HG03439 (cell line): ENCODE measurements around the gene GDI1.

Source experiments
- ATAC-seq: cut with Tn5 transposase; IDR thresholded peaks from one replicate; pipeline ENCODE4 v1.9.1; 2021; ENCODE audit warnings: mild to moderate bottlenecking, moderate library complexity; ENCODE audit not compliant: unreplicated experiment

The GDI1 gene

DNA sequence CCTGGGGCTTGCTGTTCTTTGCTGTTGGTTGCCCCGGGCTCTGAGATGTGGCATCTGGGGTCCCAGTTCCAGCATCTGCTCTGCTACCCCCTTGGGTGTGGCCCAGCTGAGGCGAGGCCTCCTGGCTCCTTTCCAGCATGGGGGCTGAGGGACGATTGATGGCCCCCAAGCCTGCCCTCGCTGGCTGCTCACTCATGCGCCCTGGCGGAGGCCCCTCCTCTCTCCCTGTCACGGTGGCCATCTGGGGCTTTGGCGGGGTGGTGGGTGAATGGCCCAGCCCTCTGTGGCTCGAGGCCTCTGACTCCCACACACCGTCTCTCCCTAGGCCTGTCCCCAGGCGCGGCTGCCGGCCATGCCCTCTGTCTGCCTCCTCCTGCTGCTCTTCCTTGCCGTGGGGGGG lies 22.9 kb downstream of the GDI1 start:
- no peak for ATAC-seq

GRCh38 chrX:154460326-154460725 lies 23.4 kb downstream of the GDI1 start:
- no peak for ATAC-seq

DNA sequence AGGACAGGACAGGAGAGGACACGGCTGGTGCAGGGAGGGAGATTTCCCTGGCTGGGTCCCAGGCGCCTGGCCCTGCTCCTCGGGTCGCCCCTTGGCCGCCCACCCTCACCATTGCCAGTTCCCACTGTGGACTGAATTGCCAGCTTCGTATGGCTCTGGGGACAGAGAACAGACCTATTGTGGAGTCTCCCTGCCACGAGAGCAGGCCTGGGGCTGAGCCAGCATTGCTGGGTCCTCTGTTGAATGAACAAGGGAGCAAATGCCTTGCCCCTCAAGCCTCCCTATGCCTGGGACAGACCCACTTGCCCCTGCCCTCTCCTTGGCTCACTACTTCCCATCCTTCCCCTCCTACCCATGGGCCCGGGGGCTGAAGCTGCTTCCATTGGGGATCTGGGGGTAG lies 25.4 kb downstream of the GDI1 start:
- ATAC-seq: no peak

DNA sequence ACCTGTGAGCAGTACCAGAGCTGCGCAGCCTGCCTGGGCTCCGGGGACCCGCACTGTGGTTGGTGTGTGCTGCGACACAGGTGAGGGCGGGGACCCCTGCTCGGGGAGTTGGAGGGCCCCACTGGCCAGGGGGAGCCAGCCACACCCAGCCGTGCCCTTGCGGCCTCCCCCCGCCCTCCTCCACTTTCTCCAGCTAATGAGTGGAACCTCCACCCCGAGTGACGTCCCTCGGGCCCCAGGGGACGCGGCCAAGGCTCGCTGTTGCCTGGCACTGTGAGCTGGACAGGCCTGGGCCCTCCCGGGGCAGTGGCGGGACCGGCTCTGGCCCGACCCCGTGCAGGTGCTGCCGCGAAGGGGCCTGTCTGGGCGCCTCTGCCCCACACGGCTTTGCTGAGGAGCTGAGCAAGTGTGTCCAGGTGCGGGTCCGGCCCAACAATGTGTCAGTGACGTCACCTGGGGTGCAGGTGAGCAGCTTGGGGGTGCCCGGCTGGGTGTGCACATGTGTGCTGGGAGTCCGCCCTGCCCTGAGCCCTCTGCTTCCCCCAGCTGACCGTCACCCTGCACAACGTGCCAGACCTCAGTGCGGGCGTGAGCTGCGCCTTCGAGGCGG lies 26.8 kb downstream of the GDI1 start:
- ATAC-seq: no peak

DNA sequence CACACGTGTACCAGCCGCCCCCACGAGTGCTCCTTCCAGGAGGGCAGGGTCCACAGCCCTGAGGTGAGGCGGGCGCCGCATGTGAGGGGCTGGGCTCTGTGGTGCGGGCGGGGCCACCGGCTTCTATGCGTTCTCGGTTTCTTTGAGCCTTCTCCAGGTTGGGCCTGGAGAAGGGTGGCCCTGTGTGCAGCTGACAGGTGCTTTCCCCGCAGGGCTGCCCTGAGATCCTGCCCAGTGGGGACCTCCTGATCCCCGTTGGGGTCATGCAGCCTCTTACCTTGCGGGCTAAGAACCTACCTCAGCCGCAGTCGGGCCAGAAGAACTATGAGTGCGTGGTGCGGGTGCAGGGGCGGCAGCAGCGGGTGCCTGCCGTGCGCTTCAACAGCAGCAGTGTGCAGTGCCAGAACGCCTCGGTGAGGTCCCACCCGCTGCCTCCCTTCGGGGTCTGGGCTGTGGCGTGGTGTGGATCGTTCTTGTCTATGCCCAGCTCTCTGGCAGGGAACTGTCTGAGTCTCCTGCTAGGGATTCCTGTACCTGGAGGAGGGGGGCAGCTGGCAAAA lies 27.9 kb downstream of the GDI1 start:
- ATAC-seq: no peak

- ATAC-seq: no peak
Observed at GRCh38 chrX:154465601-154466000, 28.6 kb downstream of the GDI1 start.

- no peak for ATAC-seq
Observed at GRCh38 chrX:154466036-154466435, 29.1 kb downstream of the GDI1 start.

DNA sequence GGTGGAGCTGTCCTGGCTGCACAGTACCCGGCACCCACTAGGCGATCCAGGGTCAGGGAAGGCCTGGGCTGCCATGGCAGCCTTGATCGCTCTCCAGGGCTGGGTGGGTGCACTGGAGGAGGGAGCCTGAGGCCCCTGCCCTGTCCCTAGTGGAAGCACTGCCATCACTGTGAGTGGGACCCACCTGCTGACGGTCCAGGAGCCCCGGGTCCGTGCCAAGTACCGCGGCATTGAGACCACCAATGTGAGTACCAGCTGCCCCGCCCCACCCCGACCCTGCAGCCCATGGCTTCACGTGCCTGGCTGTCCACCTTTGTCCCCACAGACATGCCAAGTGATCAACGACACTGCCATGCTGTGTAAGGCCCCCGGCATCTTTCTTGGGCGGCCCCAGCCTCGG lies 30.0 kb downstream of the GDI1 start:
- no peak for ATAC-seq

GRCh38 chrX:154467556-154467955 lies 30.6 kb downstream of the GDI1 start:
- no peak for ATAC-seq

DNA sequence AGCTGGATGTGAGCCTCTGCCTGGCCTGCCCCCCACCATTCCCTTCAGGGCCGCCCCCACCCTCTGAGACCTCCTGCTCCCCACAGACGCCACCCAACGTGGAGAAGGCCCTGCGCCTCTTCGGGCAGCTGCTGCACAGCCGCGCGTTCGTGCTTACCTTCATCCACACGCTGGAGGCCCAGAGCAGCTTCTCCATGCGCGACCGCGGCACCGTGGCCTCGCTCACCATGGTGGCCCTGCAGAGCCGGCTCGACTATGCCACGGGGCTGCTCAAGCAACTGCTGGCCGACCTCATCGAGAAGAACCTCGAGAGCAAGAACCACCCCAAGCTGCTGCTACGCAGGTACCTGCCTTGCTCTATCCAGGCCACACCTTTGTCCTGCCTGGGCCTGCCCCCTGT lies 31.3 kb downstream of the GDI1 start:
- no peak for ATAC-seq

DNA sequence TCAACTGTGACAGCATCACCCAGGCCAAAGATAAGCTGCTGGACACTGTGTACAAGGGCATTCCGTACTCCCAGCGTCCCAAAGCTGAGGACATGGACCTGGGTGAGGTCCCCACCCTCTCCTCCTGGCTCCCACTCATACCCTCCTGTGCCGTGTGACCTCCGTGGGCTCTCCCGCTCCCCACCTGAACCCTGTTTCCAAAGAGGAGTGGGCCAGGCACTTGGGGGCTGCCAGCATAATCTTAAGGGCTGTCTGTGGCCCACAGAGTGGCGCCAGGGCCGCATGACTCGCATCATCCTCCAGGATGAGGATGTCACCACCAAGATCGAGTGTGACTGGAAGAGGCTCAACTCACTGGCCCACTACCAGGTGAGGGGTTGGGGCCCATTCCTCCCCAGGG lies 32.2 kb downstream of the GDI1 start:
- ATAC-seq: no peak

DNA sequence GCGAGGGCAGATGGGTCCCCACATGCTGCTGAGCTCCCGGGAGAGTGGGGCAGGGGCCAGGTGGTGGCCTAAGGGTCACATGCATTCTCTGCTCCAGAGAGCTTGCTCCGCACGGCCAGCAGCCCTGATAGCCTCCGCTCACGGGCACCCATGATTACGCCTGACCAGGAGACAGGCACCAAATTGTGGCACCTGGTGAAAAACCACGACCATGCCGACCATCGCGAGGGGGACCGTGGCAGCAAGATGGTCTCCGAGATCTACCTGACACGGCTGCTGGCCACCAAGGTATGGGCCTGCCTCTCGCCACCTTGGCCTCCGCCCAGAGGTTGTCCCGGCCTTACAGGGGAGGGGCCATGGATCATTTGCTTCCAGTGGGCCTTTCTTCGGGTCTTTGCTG lies 32.9 kb downstream of the GDI1 start:
- ATAC-seq: no peak

DNA sequence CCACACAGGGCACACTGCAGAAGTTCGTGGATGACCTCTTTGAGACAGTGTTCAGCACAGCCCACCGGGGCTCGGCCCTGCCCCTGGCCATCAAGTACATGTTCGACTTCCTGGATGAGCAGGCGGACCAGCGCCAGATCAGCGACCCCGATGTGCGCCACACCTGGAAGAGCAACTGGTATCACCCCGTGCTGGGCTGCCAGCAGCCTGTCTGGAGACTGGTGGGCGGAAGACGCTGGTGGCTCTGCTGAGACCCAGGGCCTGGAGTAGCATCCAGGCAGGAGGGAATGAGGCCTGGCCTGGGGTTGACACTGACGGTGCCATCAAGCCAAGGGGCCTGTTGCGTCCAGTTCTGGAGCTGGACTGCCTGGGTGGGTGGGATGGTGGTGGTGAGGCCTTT lies 33.5 kb downstream of the GDI1 start:
- no peak for ATAC-seq

DNA sequence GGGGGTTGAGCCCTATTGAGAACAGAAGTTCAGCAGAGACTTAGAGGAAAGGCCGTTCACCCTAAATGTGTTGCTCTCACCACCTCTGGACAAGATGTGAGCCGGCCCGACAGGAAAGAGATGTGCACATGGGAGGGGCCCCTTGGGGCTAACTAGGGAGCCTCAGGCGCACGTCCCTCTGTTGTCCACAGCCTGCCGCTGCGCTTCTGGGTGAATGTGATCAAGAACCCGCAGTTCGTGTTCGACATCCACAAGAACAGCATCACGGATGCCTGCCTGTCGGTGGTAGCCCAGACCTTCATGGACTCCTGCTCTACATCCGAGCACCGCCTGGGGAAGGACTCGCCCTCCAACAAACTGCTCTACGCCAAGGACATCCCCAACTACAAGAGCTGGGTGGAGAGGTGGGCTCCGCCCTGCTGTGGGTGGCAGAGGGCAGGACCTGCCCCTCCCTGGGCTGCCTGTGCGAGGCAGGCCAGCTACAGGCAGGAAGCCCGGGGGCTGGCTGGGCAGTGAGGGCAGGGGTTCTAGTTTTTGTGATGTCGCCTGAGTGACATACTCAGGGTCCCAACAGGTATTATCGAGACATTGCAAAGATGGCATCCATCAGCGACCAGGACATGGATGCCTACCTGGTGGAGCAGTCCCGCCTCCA lies 34.1 kb downstream of the GDI1 start:
- no peak for ATAC-seq

- ATAC-seq: no peak
Observed at GRCh38 chrX:154471839-154472684, 35.1 kb downstream of the GDI1 start.

- ATAC-seq: no peak
Observed at GRCh38 chrX:154472685-154473632, 36.0 kb downstream of the GDI1 start.

GRCh38 chrX:154473683-154474082 lies 36.7 kb downstream of the GDI1 start:
- no peak for ATAC-seq

DNA sequence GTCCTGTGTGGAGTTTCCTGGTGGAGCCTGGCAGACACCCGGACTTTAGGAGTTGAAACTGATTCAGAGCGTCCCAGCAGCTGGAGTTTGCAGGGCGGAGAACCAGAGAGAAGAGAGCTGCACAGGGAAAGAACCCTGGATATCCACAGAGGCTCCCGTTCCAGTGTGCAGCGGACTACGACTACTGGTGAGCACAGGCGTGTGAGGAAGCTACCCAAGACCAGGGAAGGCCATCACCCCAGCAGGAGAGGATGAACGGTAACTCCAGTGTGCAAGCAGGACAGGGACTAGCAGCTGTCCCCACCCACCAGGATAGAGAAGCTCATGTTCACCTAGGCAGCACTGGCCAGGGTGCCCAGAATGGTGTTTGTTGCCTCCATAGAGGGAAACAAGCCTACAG lies 39.9 kb downstream of the GDI1 start:
- ATAC-seq: no peak

GRCh38 chrX:154477891-154478477 lies 41.0 kb downstream of the GDI1 start:
- ATAC-seq: no peak
